Left kidney (tissue), 2 donors: ENCODE measurements around the gene CRYBA2. TPM values are rescaled to one million over a fixed set of nuclear protein-coding genes. Genes with fewer than 3 reads are reported as not detected.

Experiments
- DNase-seq: peaks from one replicate; pipeline ENCODE4 v3.0.0-alpha.2; 2013
- polyA plus RNA-seq: library from polyadenylated mRNA; unstranded; fragments of 120-200 nt; gene quantifications from one replicate; pipeline ENCODE4 v1.2.1, GENCODE V29; 2013; ENCODE audit not compliant: insufficient read length

CRYBA2 gene
- polyA plus RNA-seq, 1 donor: not detected

GRCh38 chr2:218999021-218999880, 6.0 kb upstream of the CRYBA2 start:
- DNase-seq: no peak

GRCh38 chr2:218998414-218999002, 5.3 kb upstream of the CRYBA2 start:
- no peak for DNase-seq

DNA sequence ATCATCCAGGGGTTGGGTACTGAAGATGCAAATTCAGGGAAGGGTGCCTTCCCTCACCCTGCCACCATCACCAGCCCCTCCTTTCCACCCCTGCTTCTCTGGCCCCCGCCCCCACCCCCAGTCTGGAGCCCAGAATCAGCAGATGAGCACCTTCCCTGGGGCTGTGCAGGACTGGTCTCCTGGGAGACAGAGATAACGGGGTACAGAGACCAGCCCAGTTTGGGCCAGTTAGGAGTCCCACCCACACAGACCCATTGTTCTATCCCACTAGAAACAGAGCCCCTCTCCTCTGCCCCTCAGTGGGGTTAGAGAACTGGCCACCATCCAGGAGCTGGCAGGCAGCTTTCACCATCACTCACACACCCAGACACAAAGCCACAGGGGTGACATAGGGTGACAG, 4.5 kb upstream of the CRYBA2 start:
- no peak for DNase-seq

GRCh38 chr2:218996937-218997336, 3.7 kb upstream of the CRYBA2 start:
- DNase-seq: no peak

- peak; percentile 74 for DNase-seq
Observed at GRCh38 chr2:218995972-218996711, 2.9 kb upstream of the CRYBA2 start.

- DNase-seq: no peak
Observed at GRCh38 chr2:218995561-218995960, 2.3 kb upstream of the CRYBA2 start.

GRCh38 chr2:218992703-218993344, 398 bp downstream of the CRYBA2 start:
- no peak for DNase-seq

GRCh38 chr2:218992196-218992595, 1.0 kb downstream of the CRYBA2 start:
- no peak for DNase-seq

- DNase-seq: no peak
Observed at GRCh38 chr2:218991674-218992168, 1.5 kb downstream of the CRYBA2 start.

GRCh38 chr2:218990612-218991011, 2.6 kb downstream of the CRYBA2 start:
- no peak for DNase-seq

- no peak for DNase-seq
Observed at GRCh38 chr2:218990052-218990451, 3.2 kb downstream of the CRYBA2 start.

GRCh38 chr2:218988650-218989049, 4.6 kb downstream of the CRYBA2 start:
- no peak for DNase-seq

DNA sequence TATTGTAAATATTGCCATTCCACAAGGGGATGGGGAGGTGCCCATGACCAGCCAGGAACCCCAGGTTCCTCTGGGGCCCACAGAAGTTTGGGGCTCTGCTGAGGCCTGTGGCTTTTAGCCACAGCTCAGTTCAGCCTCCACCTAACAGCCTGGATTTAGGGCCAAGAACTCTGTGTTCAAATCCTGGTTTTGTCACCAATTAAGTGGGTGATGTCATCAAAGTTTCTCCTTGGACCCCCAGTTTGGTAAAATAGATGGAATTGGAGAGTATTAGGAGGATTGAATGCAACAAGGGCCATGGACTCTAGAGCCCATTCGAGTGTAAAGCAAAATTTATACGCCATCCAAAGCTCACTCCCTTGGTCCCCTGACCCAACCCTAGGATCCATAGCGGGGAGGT, 5.1 kb downstream of the CRYBA2 start:
- no peak for DNase-seq

DNA sequence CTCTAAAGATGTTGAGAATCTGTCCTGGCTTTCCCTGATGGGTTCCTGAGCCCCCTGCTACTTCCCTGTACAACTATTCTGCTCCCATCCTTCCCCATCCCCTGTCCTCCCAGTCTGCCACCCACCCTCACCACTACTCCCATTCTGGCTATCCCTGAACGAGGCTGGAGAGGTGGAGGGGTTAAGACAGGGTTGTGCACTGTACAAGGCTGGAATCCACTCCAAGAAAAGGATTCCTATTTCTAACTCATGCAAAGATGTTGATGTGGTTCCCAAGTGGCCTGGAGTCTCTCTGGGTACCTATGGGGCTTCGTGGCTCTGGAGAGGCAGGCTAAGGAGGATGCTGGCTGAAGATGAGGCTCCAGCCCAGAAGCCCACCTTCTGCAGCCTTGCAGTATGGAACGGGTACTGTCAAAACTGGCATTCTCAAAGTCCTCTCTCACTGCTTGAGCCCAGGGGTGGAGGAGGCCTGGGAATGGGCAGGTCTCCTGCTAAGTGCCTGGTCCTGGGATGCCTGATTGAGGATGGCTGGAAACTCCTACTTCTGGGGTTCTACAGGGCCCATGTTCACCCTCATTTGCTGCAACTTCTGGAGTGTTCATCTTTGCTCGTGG, 7.0 kb downstream of the CRYBA2 start:
- no peak for DNase-seq

DNA sequence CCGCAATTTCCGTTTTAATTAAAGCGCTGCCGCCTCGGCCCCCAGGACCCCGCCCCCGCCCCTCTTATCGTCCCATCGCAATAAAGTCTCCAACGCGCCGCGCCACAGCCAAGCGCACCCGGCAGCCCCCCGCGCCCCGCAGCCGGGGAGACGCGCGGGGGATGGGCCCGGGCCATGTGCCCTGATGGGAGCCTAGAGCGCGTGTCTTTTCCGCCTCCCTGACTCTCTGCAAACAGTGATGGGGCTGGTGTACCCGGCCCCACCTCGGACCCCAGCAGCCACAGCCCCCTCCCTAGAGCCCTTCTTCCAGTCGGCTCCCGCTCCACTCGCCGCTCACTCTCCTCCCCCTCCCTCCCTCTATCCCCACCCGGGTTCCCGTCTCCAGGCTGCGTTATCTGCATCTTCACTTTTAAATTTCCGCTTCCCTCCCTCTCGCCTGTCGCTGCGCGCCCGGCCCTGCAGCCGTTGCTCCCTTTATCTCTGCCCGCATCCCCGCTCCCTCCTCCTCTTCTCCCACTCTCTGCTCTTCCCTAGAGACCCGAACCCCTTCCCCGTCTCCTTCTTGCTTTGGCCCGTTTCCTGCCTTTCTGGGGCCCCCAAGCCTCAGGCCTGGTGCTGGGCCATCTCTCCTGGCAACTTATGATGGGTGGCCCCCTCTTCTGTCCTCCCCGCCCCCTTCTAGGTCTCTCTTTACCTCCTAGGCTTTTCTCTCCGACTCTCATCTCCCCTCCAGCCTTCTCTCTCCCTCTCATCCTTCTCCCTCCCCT, 7.7 kb downstream of the CRYBA2 start:
- DNase-seq: no peak

GRCh38 chr2:218985021-218985324, 8.2 kb downstream of the CRYBA2 start, which contains the start of gene FEV:
FEV (minus strand) TSS chr2:218985184; CDS start chr2:218985075, 109 bp downstream.
- no peak for DNase-seq

- no peak for DNase-seq
Observed at GRCh38 chr2:218984239-218985020, 8.8 kb downstream of the CRYBA2 start.

- DNase-seq: no peak
Observed at GRCh38 chr2:218983934-218984238, 9.3 kb downstream of the CRYBA2 start.

DNA sequence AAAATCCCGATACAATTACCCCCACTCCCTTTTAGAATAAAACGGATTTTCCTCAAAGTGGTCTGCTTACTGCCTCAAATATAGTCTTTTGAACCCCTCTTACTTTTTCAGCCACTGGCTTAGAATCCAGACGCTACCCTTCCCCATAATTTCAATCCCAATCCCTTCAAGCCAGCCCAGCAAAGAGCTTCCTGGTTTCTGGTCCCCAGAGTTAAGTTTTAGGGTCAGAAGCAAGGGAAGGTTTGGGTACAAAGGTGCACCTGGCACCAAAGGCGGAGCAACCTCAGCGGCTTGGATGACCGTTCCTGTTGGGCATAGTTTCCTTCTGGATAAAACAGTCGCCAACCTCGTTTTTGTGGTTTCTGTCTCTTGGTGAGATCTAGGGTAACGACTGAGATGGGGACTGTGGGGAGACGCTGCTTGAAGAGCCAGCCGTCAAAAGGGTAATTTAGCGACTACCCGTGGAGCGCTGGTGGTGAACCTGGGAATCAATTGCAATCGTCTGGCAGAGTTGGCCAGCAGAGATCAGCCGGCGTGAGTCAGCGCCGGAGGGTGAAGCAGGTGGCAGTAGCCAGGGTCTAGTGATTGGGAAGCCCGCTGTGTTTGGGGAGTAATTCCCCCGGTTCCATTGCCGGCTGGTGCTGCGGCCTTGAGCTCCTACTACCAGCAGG, 9.8 kb downstream of the CRYBA2 start:
- no peak for DNase-seq
